GM10266 (cell line): ENCODE data around the gene KAT2B.

Experiments
- DNase-seq: peaks from one replicate; pipeline ENCODE4 v3.0.0; 2012; ENCODE audit errors: extremely low spot score
- CTCF ChIP-seq: IDR thresholded peaks from 2 replicates; pipeline ENCODE4 v1.5.1; 2012; ENCODE audit warnings: mild to moderate bottlenecking, low read depth; ENCODE audit not compliant: control insufficient read depth, insufficient read depth; ENCODE audit errors: missing control alignments

Gene KAT2B

GRCh38 chr3:20051123-20051806 lies 11.0 kb downstream of the KAT2B start:
- no peak for DNase-seq
- no peak for TF ChIP-seq CTCF

GRCh38 chr3:20052851-20053250 lies 12.6 kb downstream of the KAT2B start:
- TF ChIP-seq CTCF, result no peak
- DNase-seq, result no peak

GRCh38 chr3:20054549-20054987 lies 14.3 kb downstream of the KAT2B start:
- no peak for TF ChIP-seq CTCF
- DNase-seq, result no peak

- no peak for DNase-seq
- no peak for TF ChIP-seq CTCF
Observed at GRCh38 chr3:20055020-20055775, 15.0 kb downstream of the KAT2B start.

GRCh38 chr3:20055842-20056241 lies 15.6 kb downstream of the KAT2B start:
- DNase-seq, result no peak
- TF ChIP-seq CTCF, result no peak

GRCh38 chr3:20056725-20057611 lies 16.7 kb downstream of the KAT2B start:
- no peak for TF ChIP-seq CTCF
- DNase-seq, result no peak
